Neutrophil (primary cell): ENCODE measurements around the gene ADGRE1.

Experiments used
- H3K27ac ChIP-seq: fragments of 200-600 bp; sonication (generic); 2 replicates; pipeline ENCODE4 v1.5.1; 2016; ENCODE audit warnings: mild to moderate bottlenecking, moderate library complexity
- H3K27me3 ChIP-seq: fragments of 200-600 bp; sonication (generic); 2 replicates; pipeline ENCODE4 v1.6.0; 2016; ENCODE audit warnings: mild to moderate bottlenecking
- H3K36me3 ChIP-seq: fragments of 200-600 bp; sonication (generic); 2 replicates; pipeline ENCODE4 v1.5.1; 2017
- H3K4me1 ChIP-seq, 2 experiments: fragments of 200-600 bp in 1 of 2; sonication (generic) in 1 of 2; 1 replicate in 1 of 2; 2 replicates in 1 of 2; pipeline versions ENCODE4 v1.5.1 to v1.6.1; 2013 to 2016; ENCODE audit warnings: low read depth in 1 of 2, low read length in 1 of 2, mild to moderate bottlenecking in 1 of 2, moderate library complexity in 1 of 2; ENCODE audit not compliant: control insufficient read depth in 1 of 2, insufficient read depth in 1 of 2
- H3K4me3 ChIP-seq, 2 experiments: fragments of 200-600 bp in 1 of 2; sonication (generic) in 1 of 2; 1 replicate in 1 of 2; 2 replicates in 1 of 2; pipeline ENCODE4 v1.5.1; 2013 to 2016; ENCODE audit warnings: low read depth in 1 of 2, low read length in 1 of 2, mild to moderate bottlenecking in 1 of 2, moderate library complexity in 1 of 2
- H3K9me3 ChIP-seq: fragments of 200-600 bp; sonication (generic); 2 replicates; pipeline ENCODE4 v1.5.1; 2016
- CTCF ChIP-seq: fragments of 200-600 bp; sonication (generic); IDR thresholded peaks from 2 replicates; pipeline ENCODE4 v1.5.1; 2016; ENCODE audit warnings: antibody characterized with exemption

ADGRE1 gene

GRCh38 chr19:6914321-6914720 lies 26.9 kb downstream of the ADGRE1 start:
- Histone ChIP-seq H3K4me3 (no peak overlapping the region), H3K9me3 (peaks cover 10% of the 10 kb centered on the region), H3K4me1 (no peaks in the 10 kb centered on the region), H3K27me3 (no peaks in the 10 kb centered on the region), H3K36me3 (peaks cover 91% of the 10 kb centered on the region), H3K27ac (no peak overlapping the region)
- TF ChIP-seq CTCF, result no peak

GRCh38 chr19:6916952-6917351 lies 29.6 kb downstream of the ADGRE1 start:
- no peaks in the 10 kb centered on the region for H3K27me3 ChIP-seq
- no peak for TF ChIP-seq CTCF
- H3K4me3 ChIP-seq, result no peak overlapping the region
- H3K9me3 ChIP-seq, result peaks cover 6% of the 10 kb centered on the region
- H3K36me3 ChIP-seq, result peaks cover 92% of the 10 kb centered on the region
- H3K27ac ChIP-seq, result no peak overlapping the region
- H3K4me1 ChIP-seq, result no peaks in the 10 kb centered on the region

GRCh38 chr19:6925386-6925785 lies 38.0 kb downstream of the ADGRE1 start:
- no peak for TF ChIP-seq CTCF
- H3K4me1 ChIP-seq, result no peaks in the 10 kb centered on the region
- H3K4me3 ChIP-seq, result no peak overlapping the region
- peaks cover 98% of the 10 kb centered on the region for H3K36me3 ChIP-seq
- no peak overlapping the region for H3K27ac ChIP-seq
- no peaks in the 10 kb centered on the region for H3K27me3 ChIP-seq
- H3K9me3 ChIP-seq, result peaks cover 6% of the 10 kb centered on the region

GRCh38 chr19:6925801-6926751 lies 38.7 kb downstream of the ADGRE1 start:
- Histone ChIP-seq H3K36me3 (peaks cover 98% of the 10 kb centered on the region), H3K9me3 (peaks cover 6% of the 10 kb centered on the region)
- TF ChIP-seq CTCF, result no peak

GRCh38 chr19:6930190-6930589 lies 42.8 kb downstream of the ADGRE1 start:
- Histone ChIP-seq H3K9me3 (peaks cover 6% of the 10 kb centered on the region), H3K27me3 (no peaks in the 10 kb centered on the region), H3K4me3 (no peak overlapping the region), H3K27ac (no peak overlapping the region), H3K4me1 (no peaks in the 10 kb centered on the region), H3K36me3 (peaks cover 68% of the 10 kb centered on the region)
- no peak for TF ChIP-seq CTCF

More at GRCh38 chr19:6925801-6926751, 38.7 kb downstream of the ADGRE1 start:
- Histone ChIP-seq H3K27ac (no peak overlapping the region), H3K4me1 (no peaks in the 10 kb centered on the region), H3K27me3 (no peaks in the 10 kb centered on the region), H3K4me3 (no peak overlapping the region)
